ENCODE measurements around the gene EIF3J. TPM values are rescaled to one million over a fixed set of nuclear protein-coding genes. Genes with fewer than 3 reads are reported as not detected.

The EIF3J gene
- total and polyA plus RNA-seq, 4 donors: 23.5 to 49.9 (median 39.6) TPM

GRCh38 chr15:44490622-44491021, 46.3 kb upstream of the EIF3J start:
- TF ChIP-seq ATF3 (IDR thresholded peaks at IDR 0.05): no peak
- no peak for TF ChIP-seq GABPA (IDR thresholded peaks at IDR 0.05 in 1 of 2, conservative IDR thresholded peaks at IDR 0.05 in 1 of 2)
- no peak for TF ChIP-seq CTCF (IDR thresholded peaks at IDR 0.05; ENCODE audit: low read depth, low read length, missing input control)
- TF ChIP-seq REST (IDR thresholded peaks at IDR 0.05): no peak
- no peak for TF ChIP-seq RXRA (IDR thresholded peaks at IDR 0.05)
- no peak for TF ChIP-seq JUND (IDR thresholded peaks at IDR 0.05)
- no peak for TF ChIP-seq YY1 (IDR thresholded peaks at IDR 0.05)
- DNase-seq (ENCODE audit: low spot score): no peak
- peaks cover 6 to 21% (median 14%) of the 10 kb centered on the region in 4 donors for H3K36me3 ChIP-seq (ENCODE audit: control insufficient read depth in 4 of 4, insufficient read depth in 3 of 4, low read depth in 1 of 4, low read length in 3 of 4)
- H3K9ac ChIP-seq (ENCODE audit: low read depth in 1 of 2, low read length in 2 of 2): no peak overlapping the region
- H3K4me1 ChIP-seq (ENCODE audit: control insufficient read depth in 4 of 4, insufficient read depth in 4 of 4, low read length in 3 of 4): no peaks in the 10 kb centered on the region
- no peak overlapping the region for H3K4me3 ChIP-seq (ENCODE audit: low read depth in 1 of 3, low read length in 3 of 3)
- no peak overlapping the region for H3K27ac ChIP-seq (ENCODE audit: low read depth in 1 of 2, low read length in 2 of 2)
- H3K9me3 ChIP-seq (ENCODE audit: control insufficient read depth in 4 of 4, low read length in 3 of 4): no peaks in the 10 kb centered on the region
- WGBS: 95% methylated on average over 3 of the region's 3 CpGs
- no peaks in the 10 kb centered on the region for H3K27me3 ChIP-seq (ENCODE audit: control insufficient read depth in 4 of 4, insufficient read depth in 4 of 4, low read length in 3 of 4)

- Histone ChIP-seq H3K4me1 (ENCODE audit: control insufficient read depth in 4 of 4, insufficient read depth in 4 of 4, low read length in 3 of 4) (no peaks in the 10 kb centered on the region), H3K4me3 (ENCODE audit: low read depth in 1 of 3, low read length in 3 of 3) (no peak overlapping the region), H3K9ac (ENCODE audit: low read depth in 1 of 2, low read length in 2 of 2) (no peak overlapping the region), H3K36me3 (ENCODE audit: control insufficient read depth in 4 of 4, insufficient read depth in 3 of 4, low read depth in 1 of 4, low read length in 3 of 4) (peaks cover 8 to 19% (median 13%) of the 10 kb centered on the region in 4 donors), H3K27me3 (ENCODE audit: control insufficient read depth in 4 of 4, insufficient read depth in 4 of 4, low read length in 3 of 4) (no peaks in the 10 kb centered on the region), H3K9me3 (ENCODE audit: control insufficient read depth in 4 of 4, low read length in 3 of 4) (no peaks in the 10 kb centered on the region), H3K27ac (ENCODE audit: low read depth in 1 of 2, low read length in 2 of 2) (no peak overlapping the region)
- TF ChIP-seq CTCF (IDR thresholded peaks at IDR 0.05; ENCODE audit: low read depth, low read length, missing input control) (no peak), HNF4G (IDR thresholded peaks at IDR 0.05) (no peak), ZBTB33 (IDR thresholded peaks at IDR 0.05) (no peak), FOXA2 (IDR thresholded peaks at IDR 0.05) (no peak), YY1 (IDR thresholded peaks at IDR 0.05) (no peak)
- no peak for DNase-seq (ENCODE audit: low spot score)
- WGBS: 98% methylated on average over 7 of the region's 7 CpGs
Observed at GRCh38 chr15:44492040-44492439, 44.9 kb upstream of the EIF3J start.

Data from liver (tissue), 9 donors.